SK-N-SH (cell line): ENCODE data around the gene USP46. TPM values are rescaled to one million over a fixed set of nuclear protein-coding genes. Genes with fewer than 3 reads are reported as not detected.

ENCODE experiments used
- CTCF ChIA-PET: fragments of 300-600, 350-600 bp; formaldehyde crosslinking; extraction: SDS; loops from one replicate; lab custom pipeline; 2021; lab: Yijun Ruan, JAX
- POLR2A ChIA-PET: fragments of 350-600 bp; sonication (Branson Sonifier 250); formaldehyde crosslinking; extraction: SDS; loops from one replicate; lab custom pipeline; 2020; ENCODE audit warnings: antibody characterized with exemption, inconsistent platforms; lab: Yijun Ruan, JAX
- DNase-seq: peaks from one replicate; pipeline ENCODE4 v3.0.0; 2012
- H2AFZ ChIP-seq: fragments of 200-600 bp; sonication (generic); 2 replicates; pipeline ENCODE4 v1.8.1; 2016; ENCODE audit warnings: antibody characterized with exemption, mild to moderate bottlenecking, low read depth
- H3F3A ChIP-seq: fragments of 200-600 bp; sonication (generic); replicated peaks from 2 replicates; pipeline ENCODE3; 2016; ENCODE audit warnings: antibody characterized with exemption, mild to moderate bottlenecking; ENCODE audit not compliant: insufficient read depth
- H3K27ac ChIP-seq, 2 experiments: fragments of 200-500 bp in 1 of 2; fragments of 200-600 bp in 1 of 2; sonication (Bioruptor generic) in 1 of 2; sonication (generic), shearing (Covaris generic) in 1 of 2; 2 replicates each; pipeline versions ENCODE4 v1.5.1 to v1.6.1; 2014 to 2016; ENCODE audit warnings: low read depth in 2 of 2, inconsistent platforms in 1 of 2, low read length in 1 of 2, mild to moderate bottlenecking in 1 of 2, mixed read lengths in 1 of 2
- H3K27me3 ChIP-seq: fragments of 200-600 bp; sonication (generic), shearing (Covaris generic); 2 replicates; pipeline ENCODE4 v1.6.1; 2016; ENCODE audit warnings: mixed run types; ENCODE audit not compliant: insufficient read depth
- H3K36me3 ChIP-seq, 2 experiments: fragments of 200-500 bp in 1 of 2; fragments of 200-600 bp in 1 of 2; sonication (Bioruptor generic) in 1 of 2; sonication (generic) in 1 of 2; replicated peaks in 1 of 2; 2 replicates each; pipeline versions ENCODE3 to v1.5.1; 2014 to 2016; ENCODE audit warnings: low read length in 1 of 2, mild to moderate bottlenecking in 1 of 2; ENCODE audit not compliant: insufficient read depth in 2 of 2, control insufficient read depth in 1 of 2
- H3K4me1 ChIP-seq, 2 experiments: fragments of 200-500 bp in 1 of 2; fragments of 200-600 bp in 1 of 2; sonication (Bioruptor generic) in 1 of 2; sonication (generic), shearing (Covaris generic) in 1 of 2; 2 replicates each; pipeline versions ENCODE4 v1.5.1 to v1.6.1; 2014 to 2016; ENCODE audit warnings: low read depth in 1 of 2, low read length in 1 of 2, mixed run types in 1 of 2; ENCODE audit not compliant: insufficient read depth in 2 of 2, control insufficient read depth in 1 of 2
- H3K4me2 ChIP-seq: fragments of 200-600 bp; sonication (generic), shearing (Covaris generic); 2 replicates; pipeline ENCODE4 v1.6.1; 2017; ENCODE audit warnings: mixed run types
- H3K4me3 ChIP-seq, 2 experiments: fragments of 200-500 bp in 1 of 2; fragments of 200-600 bp in 1 of 2; sonication (Bioruptor generic) in 1 of 2; sonication (generic), shearing (Covaris generic) in 1 of 2; 2 replicates each; pipeline versions ENCODE4 v1.5.1 to v1.8.1; 2014 to 2016; ENCODE audit warnings: low read depth in 2 of 2, inconsistent platforms in 1 of 2, low read length in 1 of 2, mild to moderate bottlenecking in 1 of 2, mixed read lengths in 1 of 2, moderate library complexity in 1 of 2
- H3K79me2 ChIP-seq: fragments of 200-600 bp; sonication (generic); 2 replicates; pipeline ENCODE4 v1.8.1; 2017; ENCODE audit warnings: mild to moderate bottlenecking; ENCODE audit not compliant: insufficient read depth
- H3K9ac ChIP-seq: fragments of 200-600 bp; sonication (generic); 2 replicates; pipeline ENCODE4 v1.6.1; 2017; ENCODE audit warnings: mixed run types
- H3K9me2 ChIP-seq: fragments of 200-600 bp; sonication (generic); 2 replicates; pipeline ENCODE4 v1.6.1; 2017; ENCODE audit warnings: mixed run types
- H3K9me3 ChIP-seq: fragments of 200-600 bp; sonication (generic); 2 replicates; pipeline ENCODE4 v1.6.1; 2017; ENCODE audit warnings: mixed run types, mild to moderate bottlenecking, moderate library complexity
- H4K20me1 ChIP-seq: fragments of 200-600 bp; sonication (generic); 2 replicates; pipeline ENCODE4 v1.6.1; 2017; ENCODE audit warnings: mild to moderate bottlenecking, mixed run types; ENCODE audit not compliant: insufficient read depth
- CHD2 ChIP-seq: fragments of 150-350 bp; IDR thresholded peaks from 2 replicates; pipeline ENCODE4 v1.6.1; 2018; ENCODE audit warnings: low read length; ENCODE audit not compliant: partially characterized antibody
- ELF1 ChIP-seq: IDR thresholded peaks from 2 replicates; pipeline ENCODE4 v1.4.0; 2012
- FOSL2 ChIP-seq: IDR thresholded peaks from 2 replicates; pipeline ENCODE4 v1.4.0; 2012; ENCODE audit warnings: low read depth, mild to moderate bottlenecking, moderate library complexity, borderline replicate concordance
- FOXM1 ChIP-seq: IDR thresholded peaks from 2 replicates; pipeline ENCODE4 v1.4.0; 2012; ENCODE audit warnings: low read depth, mild to moderate bottlenecking
- GABPA ChIP-seq: IDR thresholded peaks from 2 replicates; pipeline ENCODE4 v1.4.0; 2012; ENCODE audit warnings: low read depth, mild to moderate bottlenecking
- MEF2A ChIP-seq: IDR thresholded peaks from 2 replicates; pipeline ENCODE4 v1.4.0; 2012; ENCODE audit warnings: low read depth, borderline replicate concordance
- NRF1 ChIP-seq: IDR thresholded peaks from 2 replicates; pipeline ENCODE4 v1.6.1; 2012; ENCODE audit warnings: low read depth, mild to moderate bottlenecking, low read length
- RFX5 ChIP-seq: IDR thresholded peaks from 2 replicates; pipeline ENCODE4 v1.6.1; 2012; ENCODE audit warnings: mild to moderate bottlenecking, improper control_type of control experiment, low read length
- RXRA ChIP-seq: IDR thresholded peaks from 2 replicates; pipeline ENCODE4 v1.4.0; 2012; ENCODE audit warnings: low read depth, mild to moderate bottlenecking, borderline replicate concordance
- SIN3A ChIP-seq: IDR thresholded peaks from 2 replicates; pipeline ENCODE4 v1.6.1; 2012; ENCODE audit warnings: low read depth, mild to moderate bottlenecking, low read length, moderate library complexity, borderline replicate concordance
- TCF12 ChIP-seq: IDR thresholded peaks from 2 replicates; pipeline ENCODE4 v1.4.0; 2012
- TEAD4 ChIP-seq: IDR thresholded peaks from 2 replicates; pipeline ENCODE4 v1.4.0; 2012; ENCODE audit warnings: mild to moderate bottlenecking, borderline replicate concordance; ENCODE audit not compliant: insufficient read depth
- WGBS: methylation state at CpG from one replicate; pipeline ENCODE4 v1.1.6; 2017; ENCODE audit warnings: low lambda C conversion rate; 5-methylcytosine and 5-hydroxymethylcytosine counted together
- polyA plus RNA-seq, 3 experiments: library from polyadenylated mRNA; depleted of rRNA; stranded (reverse); fragments of >200 nt; gene quantifications; 2 replicates each; pipeline ENCODE4 v1.2.3, GENCODE V29; 2012
- TF ChIP-seq, protein P1 (sequence below): IDR thresholded peaks from 2 replicates; pipeline ENCODE4 v1.4.0; 2012; ENCODE audit warnings: low read depth
- TF ChIP-seq, protein P2 (sequence below): fragments of 150-350 bp; IDR thresholded peaks from 2 replicates; pipeline ENCODE4 v1.6.1; 2017; ENCODE audit warnings: antibody characterized with exemption, low read length, low read depth, borderline replicate concordance

The USP46 gene
- polyA plus RNA-seq, 1 of the 3 experiments (the other 2 are of a cell fraction) = 4.5 TPM

DNA sequence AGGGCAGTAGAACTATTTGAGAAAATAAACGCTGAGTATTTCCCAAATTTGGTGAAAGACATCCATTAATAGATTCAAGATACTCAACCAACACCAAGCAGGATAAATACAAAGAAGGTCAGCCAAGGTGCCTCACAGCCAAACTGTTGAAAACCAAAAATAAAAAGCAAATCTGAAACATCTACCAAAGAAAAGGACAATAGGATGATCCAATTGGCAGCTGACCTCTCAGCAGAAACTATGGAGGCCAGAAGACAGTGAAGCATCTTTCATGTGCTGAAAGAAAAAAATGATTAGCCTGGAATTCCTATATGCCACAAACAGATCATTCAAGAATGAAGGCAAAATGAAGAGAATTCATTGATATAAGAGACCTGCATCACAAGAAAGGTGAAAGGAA, 44.9 kb downstream of the USP46 start:
- WGBS = 96% methylated on average over 1 of the region's 1 CpG

DNA sequence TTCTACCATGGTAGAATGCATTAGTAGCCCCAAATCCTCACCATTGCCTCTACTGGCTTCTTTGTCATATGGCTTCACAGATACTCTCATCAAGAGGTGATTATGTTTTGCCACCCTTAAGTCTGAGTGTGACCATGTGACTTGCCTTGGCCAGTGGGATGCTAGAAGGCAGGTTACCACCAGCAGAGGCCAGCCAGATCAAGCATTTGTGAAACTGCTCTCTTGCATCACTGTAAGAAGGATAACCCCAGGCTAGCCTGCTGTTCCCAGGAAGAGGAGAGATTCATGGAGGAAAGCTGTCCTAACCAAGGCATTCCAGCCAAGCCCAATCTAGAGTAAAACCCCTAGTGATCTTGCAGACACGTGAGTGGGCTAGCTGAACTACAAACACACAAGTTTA, 46.8 kb downstream of the USP46 start:
- Histone ChIP-seq H3F3A (no peaks in the 10 kb centered on the region), H3K9ac (no peak overlapping the region), H3K9me3 (no peaks in the 10 kb centered on the region), H3K4me1 (peaks cover 0 to 4% of the 10 kb centered on the region in 2 experiments; a peak in 1 of 4 replicates), H3K4me2 (no peak overlapping the region), H3K79me2 (no peaks in the 10 kb centered on the region), H3K27me3 (no peaks in the 10 kb centered on the region), H3K9me2 (no peaks in the 10 kb centered on the region), H3K36me3 (peaks cover 13 to 28% of the 10 kb centered on the region in 2 experiments), H4K20me1 (no peaks in the 10 kb centered on the region), H3K27ac (no peak overlapping the region; a peak in 1 of 4 replicates), H2AFZ (no peak overlapping the region), H3K4me3 (no peak overlapping the region)
- no peak for DNase-seq
- TF ChIP-seq NRF1 = no peak
- TF ChIP-seq FOXM1 = no peak
- no peak for TF ChIP-seq FOSL2
- TF ChIP-seq TEAD4 = no peak
- no peak for TF ChIP-seq RFX5
- no peak for TF ChIP-seq GABPA
- TF ChIP-seq CHD2 = no peak
- CTCF ChIA-PET = no interaction called here
- 70% methylated on average over 1 of the region's 1 CpG for WGBS
- POLR2A ChIA-PET = no interaction called here

More for the DNA sequence above, 44.9 kb downstream of the USP46 start:
- POLR2A ChIA-PET = no interaction called here
- peaks cover 0 to 4% of the 10 kb centered on the region in 2 experiments; a peak in 1 of 4 replicates for H3K4me1 ChIP-seq
- no peaks in the 10 kb centered on the region for H4K20me1 ChIP-seq
- no peaks in the 10 kb centered on the region for H3K9me3 ChIP-seq
- H3K4me2 ChIP-seq = no peak overlapping the region
- H3K4me3 ChIP-seq = no peak overlapping the region
- H3F3A ChIP-seq = no peaks in the 10 kb centered on the region
- H2AFZ ChIP-seq = no peak overlapping the region
- H3K9ac ChIP-seq = no peak overlapping the region
- H3K79me2 ChIP-seq = no peaks in the 10 kb centered on the region
- DNase-seq = no peak
- TF ChIP-seq, protein P1, sequence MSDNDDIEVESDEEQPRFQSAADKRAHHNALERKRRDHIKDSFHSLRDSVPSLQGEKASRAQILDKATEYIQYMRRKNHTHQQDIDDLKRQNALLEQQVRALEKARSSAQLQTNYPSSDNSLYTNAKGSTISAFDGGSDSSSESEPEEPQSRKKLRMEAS = no peak
- TF ChIP-seq MEF2A (no peak), SIN3A (no peak), RFX5 (no peak), FOXM1 (no peak), ELF1 (no peak), FOSL2 (no peak), TCF12 (no peak), RXRA (no peak)
- TF ChIP-seq, protein P2, sequence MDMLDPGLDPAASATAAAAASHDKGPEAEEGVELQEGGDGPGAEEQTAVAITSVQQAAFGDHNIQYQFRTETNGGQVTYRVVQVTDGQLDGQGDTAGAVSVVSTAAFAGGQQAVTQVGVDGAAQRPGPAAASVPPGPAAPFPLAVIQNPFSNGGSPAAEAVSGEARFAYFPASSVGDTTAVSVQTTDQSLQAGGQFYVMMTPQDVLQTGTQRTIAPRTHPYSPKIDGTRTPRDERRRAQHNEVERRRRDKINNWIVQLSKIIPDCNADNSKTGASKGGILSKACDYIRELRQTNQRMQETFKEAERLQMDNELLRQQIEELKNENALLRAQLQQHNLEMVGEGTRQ = no peak
- no peaks in the 10 kb centered on the region for H3K9me2 ChIP-seq
- no peak overlapping the region for H3K27ac ChIP-seq
- CTCF ChIA-PET = no interaction called here
- H3K27me3 ChIP-seq = no peaks in the 10 kb centered on the region
- peaks cover 7 to 17% of the 10 kb centered on the region in 2 experiments for H3K36me3 ChIP-seq
